ENCODE measurements around the gene OTOP3. TPM values are rescaled to one million over a fixed set of nuclear protein-coding genes. Genes with fewer than 3 reads are reported as not detected.

OTOP3 gene
- polyA plus RNA-seq, 3 donors = not detected

- no peak for DNase-seq
- H3K9me3 Mint-ChIP-seq = peaks cover 4 to 14% (median 13%) of the 10 kb centered on the region in 7 donors
- Histone ChIP-seq H3K9ac (ENCODE audit: insufficient read depth, low read length, poor library complexity, severe bottlenecking) (no peak overlapping the region), H4K20me1 (ENCODE audit: insufficient read depth, low read length) (no peaks in the 10 kb centered on the region), H3K4me1 (ENCODE audit: control insufficient read depth in 1 of 2, insufficient read depth in 2 of 2, low read length in 2 of 2) (peaks cover 0 to 6% of the 10 kb centered on the region in 2 donors), H3K9me3 (replicated peaks in 1 of 2; ENCODE audit: control insufficient read depth in 1 of 2, insufficient read depth in 1 of 2, low read length in 2 of 2) (peaks cover 5 to 12% of the 10 kb centered on the region in 2 donors), H3K27me3 (ENCODE audit: control insufficient read depth in 2 of 2, insufficient read depth in 2 of 2, low read length in 2 of 2) (peaks cover 0 to 9% of the 10 kb centered on the region in 2 donors), H3K4me3 (replicated peaks in 1 of 3; ENCODE audit: low read depth in 2 of 3, low read length in 3 of 3) (no peak overlapping the region), H3K4me2 (replicated peaks; ENCODE audit: extremely low read depth, low read length, poor library complexity, severe bottlenecking) (no peak overlapping the region), H3K79me2 (ENCODE audit: insufficient read depth, low read length) (no peaks in the 10 kb centered on the region), H3K36me3 (replicated peaks in 1 of 2; ENCODE audit: control insufficient read depth in 1 of 2, insufficient read depth in 2 of 2, low read length in 2 of 2) (no peaks in the 10 kb centered on the region), H3K27ac (ENCODE audit: low read depth in 1 of 2, low read length in 2 of 2) (no peak overlapping the region), H2AFZ (ENCODE audit: insufficient read depth, low read depth, low read length, poor library complexity, severe bottlenecking) (no peak overlapping the region)
- peak overlapping the region in 1 of 7 donors; percentile 36 for H3K27ac Mint-ChIP-seq
- no peaks in the 10 kb centered on the region for H3K36me3 Mint-ChIP-seq
- no peak for TF ChIP-seq CTCF (IDR thresholded peaks at IDR 0.05)
- peaks cover 13 to 41% (median 21%) of the 10 kb centered on the region in 3 donors for H3K27me3 Mint-ChIP-seq (ENCODE audit: low read depth in 3 of 3)
- H3K4me1 Mint-ChIP-seq = peaks cover 10% of the 10 kb centered on the region
- no peak overlapping the region for H3K4me3 Mint-ChIP-seq
- intact Hi-C loops (cut with micrococcal nuclease) = loop anchor here in 1 of 2 donors (10.0 kb wide), 1 partner anchor 211 kb away; the partner anchor contains the start of gene NHERF1
- 92% methylated on average over 4 of the region's 4 CpGs for WGBS (ENCODE audit: insufficient coverage)
Measured at GRCh38 chr17:74956093-74956492, 20.4 kb downstream of the OTOP3 start.

GRCh38 chr17:74957935-74958740 lies 22.4 kb downstream of the OTOP3 start:
- peak; percentile 98 for TF ChIP-seq CTCF (IDR thresholded peaks at IDR 0.05)
- peak; percentile 51 to 66 (median 61) for DNase-seq
- intact Hi-C loops (cut with micrococcal nuclease) = loop anchor here in 1 of 2 donors (2.0 to 10.0 kb wide), 2 partner anchors 33 to 213 kb away; partner anchors contain the start of genes NHERF1 and OTOP2
- Histone ChIP-seq H3K36me3 (replicated peaks in 1 of 2; ENCODE audit: control insufficient read depth in 1 of 2, insufficient read depth in 2 of 2, low read length in 2 of 2) (no peaks in the 10 kb centered on the region), H3K9ac (ENCODE audit: insufficient read depth, low read length, poor library complexity, severe bottlenecking) (no peak overlapping the region), H4K20me1 (ENCODE audit: insufficient read depth, low read length) (no peaks in the 10 kb centered on the region), H3K4me3 (replicated peaks in 1 of 3; ENCODE audit: low read depth in 2 of 3, low read length in 3 of 3) (no peak overlapping the region), H3K27me3 (ENCODE audit: control insufficient read depth in 2 of 2, insufficient read depth in 2 of 2, low read length in 2 of 2) (peaks cover 0 to 9% of the 10 kb centered on the region in 2 donors), H3K27ac (ENCODE audit: low read depth in 1 of 2, low read length in 2 of 2) (no peak overlapping the region), H3K4me2 (replicated peaks; ENCODE audit: extremely low read depth, low read length, poor library complexity, severe bottlenecking) (no peak overlapping the region), H2AFZ (ENCODE audit: insufficient read depth, low read depth, low read length, poor library complexity, severe bottlenecking) (no peak overlapping the region), H3K4me1 (ENCODE audit: control insufficient read depth in 1 of 2, insufficient read depth in 2 of 2, low read length in 2 of 2) (peaks cover 0 to 6% of the 10 kb centered on the region in 2 donors), H3K79me2 (ENCODE audit: insufficient read depth, low read length) (no peaks in the 10 kb centered on the region), H3K9me3 (replicated peaks in 1 of 2; ENCODE audit: control insufficient read depth in 1 of 2, insufficient read depth in 1 of 2, low read length in 2 of 2) (peaks cover 5 to 12% of the 10 kb centered on the region in 2 donors)
- Mint-ChIP-seq H3K4me3 (no peak overlapping the region), H3K4me1 (peaks cover 13% of the 10 kb centered on the region), H3K36me3 (no peaks in the 10 kb centered on the region), H3K27me3 (ENCODE audit: low read depth in 3 of 3) (peaks cover 14 to 44% (median 19%) of the 10 kb centered on the region in 3 donors), H3K9me3 (peaks cover 4 to 14% (median 13%) of the 10 kb centered on the region in 7 donors), H3K27ac (no peak overlapping the region)
- WGBS (ENCODE audit: insufficient coverage) = 39% methylated on average over 19 of the region's 33 CpGs

All from CD14-positive monocyte (primary cell).